Measurements from ENCODE around the gene TLN1.

Gene TLN1

GRCh38 chr9:35732185-35732799 is at the start of gene TLN1, which contains the start of gene CREB3:
TLN1 (minus strand) TSS chr9:35732195; CDS start chr9:35725694, 6,501 bp downstream.
CREB3 (plus strand) TSS chr9:35732666; CDS start chr9:35732773, 107 bp downstream.
- DNase-seq (ENCODE audit: insufficient read length, low spot score) (peak; percentile 95), FAIRE-seq (no peak)
- TF ChIP-seq CTCF (IDR thresholded peaks at IDR 0.05; ENCODE audit: insufficient read depth, missing control alignments): peak; percentile 47

- no peak for TF ChIP-seq CTCF (IDR thresholded peaks at IDR 0.05; ENCODE audit: insufficient read depth, missing control alignments)
- no peak for FAIRE-seq
- no peak for DNase-seq (ENCODE audit: insufficient read length, low spot score)
Measured at GRCh38 chr9:35781066-35781465, 49.1 kb upstream of the TLN1 start.

- no peak for TF ChIP-seq CTCF (IDR thresholded peaks at IDR 0.05; ENCODE audit: insufficient read depth, missing control alignments)
- no peak for DNase-seq (ENCODE audit: insufficient read length, low spot score)
- FAIRE-seq: no peak
Measured at GRCh38 chr9:35778496-35778895, 46.5 kb upstream of the TLN1 start.

- FAIRE-seq (no peak), DNase-seq (ENCODE audit: insufficient read length, low spot score) (no peak)
Measured at GRCh38 chr9:35776018-35776417, 44.0 kb upstream of the TLN1 start.

GRCh38 chr9:35774907-35775635 is 43.1 kb upstream of the TLN1 start:
- no peak for TF ChIP-seq CTCF (IDR thresholded peaks at IDR 0.05; ENCODE audit: insufficient read depth, missing control alignments)
- FAIRE-seq: no peak
- no peak for DNase-seq (ENCODE audit: insufficient read length, low spot score)

More at GRCh38 chr9:35776018-35776417, 44.0 kb upstream of the TLN1 start:
- no peak for TF ChIP-seq CTCF (IDR thresholded peaks at IDR 0.05; ENCODE audit: insufficient read depth, missing control alignments)

- FAIRE-seq: no peak
- no peak for TF ChIP-seq CTCF (IDR thresholded peaks at IDR 0.05; ENCODE audit: insufficient read depth, missing control alignments)
- no peak for DNase-seq (ENCODE audit: insufficient read length, low spot score)
Measured at GRCh38 chr9:35771943-35772342, 39.9 kb upstream of the TLN1 start.

- no peak for TF ChIP-seq CTCF (IDR thresholded peaks at IDR 0.05; ENCODE audit: insufficient read depth, missing control alignments)
- FAIRE-seq (no peak), DNase-seq (ENCODE audit: insufficient read length, low spot score) (no peak)
Measured at GRCh38 chr9:35771534-35771933, 39.5 kb upstream of the TLN1 start.
